K562 (cell line): ENCODE measurements around the gene STT3B. TPM values are rescaled to one million over a fixed set of nuclear protein-coding genes. Genes with fewer than 3 reads are reported as not detected.

Experiments
- ATAC-seq: fragments of 200-7000 bp; cut with Tn5 transposase; 3 replicates; pipeline ENCODE4 v1.9.1; 2020; ENCODE audit warnings: moderate library complexity
- BruUV-seq: library from RNA; stranded (reverse); fragments of 400-500 nt; replicated peaks from 2 replicates; lab custom pipeline; 2021; lab: Mats Ljungman, UMichigan
- CTCF ChIA-PET: fragments of 300-600 bp; formaldehyde crosslinking; extraction: SDS; loops from one replicate; lab custom pipeline; 2021; ENCODE audit warnings: low intra/inter-chr PET ratio; lab: Yijun Ruan, JAX
- POLR2A ChIA-PET: fragments of 300-600, 350-650 bp; sonication (Branson Sonifier 250); formaldehyde crosslinking; extraction: SDS; loops from one replicate; lab custom pipeline; 2021; ENCODE audit warnings: antibody characterized with exemption, inconsistent platforms; lab: Yijun Ruan, JAX
- DNase-seq, 4 experiments: peaks; one replicate each; pipeline versions ENCODE4 v3.0.0 to v3.0.0-alpha.2; 2011 to 2018; ENCODE audit warnings: low spot score in 3 of 4, mixed read lengths in 3 of 4; ENCODE audit errors: extremely low read depth in 1 of 4
- FAIRE-seq: peaks from 2 replicates; lab custom pipeline; 2011; peaks lifted over from hg19 to GRCh38; lab: Jason Lieb, UNC
- H2AFZ ChIP-seq: 2 replicates; pipeline ENCODE4 v1.6.0; 2011; ENCODE audit warnings: low read depth, low read length, control low read depth, inconsistent platforms
- H3K27ac ChIP-seq: fragments of 200-600 bp; 3 replicates; pipeline ENCODE4 v1.8.0; 2011; ENCODE audit warnings: low read depth, mild to moderate bottlenecking, control low read depth, inconsistent platforms, low read length, moderate library complexity, mixed read lengths; ENCODE audit errors: extremely low read depth
- H3K27me3 ChIP-seq, 2 experiments: fragments of 300-600 bp in 1 of 2; 2 replicates in 1 of 2; 3 replicates in 1 of 2; pipeline versions ENCODE4 v1.6.0 to v1.8.0; 2011; ENCODE audit warnings: inconsistent platforms in 2 of 2, low read length in 2 of 2, mild to moderate bottlenecking in 1 of 2, mixed read lengths in 1 of 2, moderate library complexity in 1 of 2; ENCODE audit not compliant: control insufficient read depth in 2 of 2, insufficient read depth in 2 of 2
- H3K36me3 ChIP-seq: fragments of 300-600 bp; 3 replicates; pipeline ENCODE4 v1.8.0; 2011; ENCODE audit warnings: mild to moderate bottlenecking, low read length, inconsistent platforms; ENCODE audit not compliant: control insufficient read depth, insufficient read depth
- H3K4me1 ChIP-seq, 2 experiments: fragments of 200-600 bp in 1 of 2; replicated peaks in 1 of 2; 2 replicates in 1 of 2; 3 replicates in 1 of 2; pipeline versions ENCODE4 v1.5.1 to v1.8.0; 2011; ENCODE audit warnings: inconsistent platforms in 2 of 2, low read length in 2 of 2, mild to moderate bottlenecking in 1 of 2, mixed read lengths in 1 of 2, moderate library complexity in 1 of 2; ENCODE audit not compliant: control insufficient read depth in 2 of 2, insufficient read depth in 2 of 2
- H3K4me2 ChIP-seq: 2 replicates; pipeline ENCODE4 v1.6.1; 2011; ENCODE audit warnings: low read length, control low read depth, inconsistent platforms, mixed read lengths; ENCODE audit not compliant: insufficient read depth
- H3K4me3 ChIP-seq: fragments of 200-600 bp; sonication (generic), shearing (Covaris generic); 2 replicates; pipeline ENCODE4 v1.5.1; 2016; ENCODE audit warnings: control low read depth, inconsistent platforms
- H3K79me2 ChIP-seq: fragments of 200-600 bp; 3 replicates; pipeline ENCODE4 v1.8.0; 2011; ENCODE audit warnings: low read length, inconsistent platforms; ENCODE audit not compliant: control insufficient read depth, insufficient read depth
- H3K9ac ChIP-seq, 2 experiments: 2 replicates each; pipeline versions ENCODE4 v1.6.0 to v1.6.1; 2011; ENCODE audit warnings: low read depth in 2 of 2, low read length in 2 of 2, control low read depth in 1 of 2, inconsistent platforms in 1 of 2, mild to moderate bottlenecking in 1 of 2, mixed read lengths in 1 of 2; ENCODE audit not compliant: insufficient read depth in 1 of 2
- H3K9me1 ChIP-seq: one replicate; pipeline ENCODE4 v1.6.0; 2011; ENCODE audit warnings: inconsistent platforms, mild to moderate bottlenecking, low read length, moderate library complexity; ENCODE audit not compliant: control insufficient read depth, insufficient read depth
- H3K9me3 ChIP-seq: replicated peaks from 2 replicates; pipeline ENCODE4 v1.5.1; 2011; ENCODE audit warnings: low read depth, low read length, inconsistent platforms; ENCODE audit not compliant: control insufficient read depth, insufficient read depth
- H4K20me1 ChIP-seq: replicated peaks from 2 replicates; pipeline ENCODE4 v1.6.1; 2011; ENCODE audit warnings: low read length, inconsistent platforms, mixed read lengths; ENCODE audit not compliant: control insufficient read depth, insufficient read depth
- THRA ChIP-seq: fragments of 450-650 bp; IDR thresholded peaks from 2 replicates; pipeline ENCODE4 v1.6.1; 2017; ENCODE audit warnings: mild to moderate bottlenecking, moderate library complexity
- WGBS: fragments of 100-300 bp; shearing (Covaris generic); methylation state at CpG from one replicate; pipeline ENCODE4 v1.1.6; 2016; ENCODE audit warnings: low coverage, mixed read lengths; ENCODE audit not compliant: insufficient coverage; ENCODE audit errors: missing lambda C conversion rate; 5-methylcytosine and 5-hydroxymethylcytosine counted together
- in situ Hi-C: fragments of 300-500 bp; cut with MboI; formaldehyde crosslinking; loops from 4 replicates; pipeline ENCODE4 v1.15.0; 2018; ENCODE audit warnings: inconsistent platforms, mixed read lengths
- intact Hi-C: fragments of 100-400 bp; cut with micrococcal nuclease; formaldehyde crosslinking; loops from 2 replicates; pipeline ENCODE4 v1.14.2; 2022
- polyA plus RNA-seq, 8 experiments: library from polyadenylated mRNA; depleted of rRNA in 4 of 8; stranded (reverse) in 5 of 8; unstranded in 3 of 8; fragments of >200 nt; fragmentation: Nextera tagmentation in 2 of 8; fragmentation: Illumina TruSeq in 1 of 8; extraction: Ambion mirVana in 2 of 8; extraction: Trizol in 1 of 8; gene quantifications; 2 replicates each; pipeline versions ENCODE4 v1.2.1 to v1.2.3, GENCODE V29; 2011 to 2014; ENCODE audit warnings: inconsistent platforms in 1 of 8, missing spikeins in 1 of 8
- total RNA-seq, 7 experiments: library from RNA; depleted of rRNA in 6 of 7; stranded (reverse); fragments of >200 nt in 6 of 7; fragmentation: Illumina TruSeq in 2 of 7; extraction: Trizol in 2 of 7; gene quantifications; 2 replicates each; pipeline versions ENCODE4 v1.2.1 to v1.2.3, GENCODE V29; 2011 to 2021; ENCODE audit warnings: low replicate concordance in 1 of 7
- TF ChIP-seq, protein P1 (sequence below): fragments of 200-800 bp; sonication (Bioruptor generic); IDR thresholded peaks from 2 replicates; pipeline ENCODE4 v1.6.1; 2016; ENCODE audit warnings: missing genetic modification characterization, missing compliant biosample characterization

Gene STT3B
- total and polyA plus RNA-seq, 9 of the 15 experiments (the other 6 are each of a cell fraction or from before 2014, with no cell fraction given) = 22.4 to 147 (median 100) TPM

DNA sequence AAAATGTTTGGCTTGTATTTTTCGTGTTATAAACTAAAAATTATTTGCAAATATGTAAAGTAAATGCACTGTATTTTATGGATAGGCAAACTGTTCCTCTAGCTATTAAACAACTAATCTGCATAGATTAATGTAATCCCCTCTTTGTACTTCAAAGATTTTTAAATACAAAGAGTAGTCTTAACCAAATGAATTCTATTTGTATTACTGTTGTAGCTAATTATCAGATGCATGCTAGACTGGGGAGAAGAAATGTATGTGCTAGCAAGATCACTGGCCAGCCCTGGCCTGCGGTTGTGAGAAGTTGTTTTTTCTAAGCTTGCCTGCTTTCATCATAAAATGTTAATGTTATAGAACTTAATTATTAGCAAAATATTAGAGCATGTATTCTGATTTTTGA is 92.6 kb downstream of the STT3B start:
- CTCF ChIA-PET = interaction anchor here (0.6 kb wide), 1 partner anchor 995 kb away, joined by 3 read pairs; no protein-coding TSS in a partner anchor
- FAIRE-seq = no peak

More for the DNA sequence above, 92.6 kb downstream of the STT3B start:
- TF ChIP-seq, protein P1, sequence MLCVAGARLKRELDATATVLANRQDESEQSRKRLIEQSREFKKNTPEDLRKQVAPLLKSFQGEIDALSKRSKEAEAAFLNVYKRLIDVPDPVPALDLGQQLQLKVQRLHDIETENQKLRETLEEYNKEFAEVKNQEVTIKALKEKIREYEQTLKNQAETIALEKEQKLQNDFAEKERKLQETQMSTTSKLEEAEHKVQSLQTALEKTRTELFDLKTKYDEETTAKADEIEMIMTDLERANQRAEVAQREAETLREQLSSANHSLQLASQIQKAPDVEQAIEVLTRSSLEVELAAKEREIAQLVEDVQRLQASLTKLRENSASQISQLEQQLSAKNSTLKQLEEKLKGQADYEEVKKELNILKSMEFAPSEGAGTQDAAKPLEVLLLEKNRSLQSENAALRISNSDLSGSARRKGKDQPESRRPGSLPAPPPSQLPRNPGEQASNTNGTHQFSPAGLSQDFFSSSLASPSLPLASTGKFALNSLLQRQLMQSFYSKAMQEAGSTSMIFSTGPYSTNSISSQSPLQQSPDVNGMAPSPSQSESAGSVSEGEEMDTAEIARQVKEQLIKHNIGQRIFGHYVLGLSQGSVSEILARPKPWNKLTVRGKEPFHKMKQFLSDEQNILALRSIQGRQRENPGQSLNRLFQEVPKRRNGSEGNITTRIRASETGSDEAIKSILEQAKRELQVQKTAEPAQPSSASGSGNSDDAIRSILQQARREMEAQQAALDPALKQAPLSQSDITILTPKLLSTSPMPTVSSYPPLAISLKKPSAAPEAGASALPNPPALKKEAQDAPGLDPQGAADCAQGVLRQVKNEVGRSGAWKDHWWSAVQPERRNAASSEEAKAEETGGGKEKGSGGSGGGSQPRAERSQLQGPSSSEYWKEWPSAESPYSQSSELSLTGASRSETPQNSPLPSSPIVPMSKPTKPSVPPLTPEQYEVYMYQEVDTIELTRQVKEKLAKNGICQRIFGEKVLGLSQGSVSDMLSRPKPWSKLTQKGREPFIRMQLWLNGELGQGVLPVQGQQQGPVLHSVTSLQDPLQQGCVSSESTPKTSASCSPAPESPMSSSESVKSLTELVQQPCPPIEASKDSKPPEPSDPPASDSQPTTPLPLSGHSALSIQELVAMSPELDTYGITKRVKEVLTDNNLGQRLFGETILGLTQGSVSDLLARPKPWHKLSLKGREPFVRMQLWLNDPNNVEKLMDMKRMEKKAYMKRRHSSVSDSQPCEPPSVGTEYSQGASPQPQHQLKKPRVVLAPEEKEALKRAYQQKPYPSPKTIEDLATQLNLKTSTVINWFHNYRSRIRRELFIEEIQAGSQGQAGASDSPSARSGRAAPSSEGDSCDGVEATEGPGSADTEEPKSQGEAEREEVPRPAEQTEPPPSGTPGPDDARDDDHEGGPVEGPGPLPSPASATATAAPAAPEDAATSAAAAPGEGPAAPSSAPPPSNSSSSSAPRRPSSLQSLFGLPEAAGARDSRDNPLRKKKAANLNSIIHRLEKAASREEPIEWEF (CRISPR knock-in tag) = no peak
- no peak for TF ChIP-seq THRA
- no peaks in the 10 kb centered on the region for H3K27me3 ChIP-seq
- H4K20me1 ChIP-seq = no peaks in the 10 kb centered on the region
- peaks cover 88% of the 10 kb centered on the region for H3K36me3 ChIP-seq
- no peak for DNase-seq
- no peak overlapping the region for H3K4me2 ChIP-seq
- no peaks in the 10 kb centered on the region for H3K4me1 ChIP-seq
- no peak overlapping the region for H3K4me3 ChIP-seq
- H3K9ac ChIP-seq = no peak overlapping the region
- H3K9me1 ChIP-seq = no peaks in the 10 kb centered on the region
- H3K27ac ChIP-seq = no peak overlapping the region
- no peak for ATAC-seq
- no peaks in the 10 kb centered on the region for H3K9me3 ChIP-seq
- 82% methylated on average over 2 of the region's 2 CpGs for WGBS
- H2AFZ ChIP-seq = no peak overlapping the region
- intact Hi-C loops = no loop called here
- H3K79me2 ChIP-seq = no peaks in the 10 kb centered on the region
- in situ Hi-C loops = no loop called here
- BruUV-seq = no TSS peak
- POLR2A ChIA-PET = interaction anchor here (1.1 kb wide), 1 partner anchor 15 kb away, joined by 3 read pairs; no protein-coding TSS in a partner anchor
